Stimulated activated CD4-positive, alpha-beta T cell treated with anti-CD3 and anti-CD28 coated beads, Interleukin-15, amount 100 ng/mL, for 24 hours (primary cell): ENCODE results near the gene PHACTR4.
"Not testable (repeated sequence)": the region's sequence is repeated elsewhere in the genome, so short reads cannot be mapped to it uniquely, and the experiment has no call there.

Experiments used
- DNase-seq: peaks from one replicate; pipeline ENCODE4 v3.0.0-alpha.2; 2020

PHACTR4 gene

GRCh38 chr1:28373450-28373849, 3.9 kb downstream of the PHACTR4 start:
- DNase-seq = not testable (repeated sequence)

GRCh38 chr1:28374297-28374696, 4.8 kb downstream of the PHACTR4 start:
- DNase-seq = no peak

- DNase-seq = not testable (repeated sequence)
Observed at GRCh38 chr1:28375598-28375997, 6.1 kb downstream of the PHACTR4 start.

GRCh38 chr1:28376195-28376594, 6.7 kb downstream of the PHACTR4 start:
- DNase-seq = not testable (repeated sequence)

GRCh38 chr1:28378906-28379305, 9.4 kb downstream of the PHACTR4 start:
- no peak for DNase-seq

- DNase-seq = no peak
Observed at GRCh38 chr1:28380394-28380793, 10.9 kb downstream of the PHACTR4 start.

GRCh38 chr1:28383785-28384184, 14.2 kb downstream of the PHACTR4 start:
- DNase-seq = not testable (repeated sequence)

- DNase-seq = no peak
Observed at GRCh38 chr1:28392027-28392652, 22.6 kb downstream of the PHACTR4 start.

- no peak for DNase-seq
Observed at GRCh38 chr1:28394136-28394535, 24.6 kb downstream of the PHACTR4 start.

- no peak for DNase-seq
Observed at GRCh38 chr1:28395181-28395580, 25.6 kb downstream of the PHACTR4 start.

- DNase-seq = no peak
Observed at GRCh38 chr1:28401760-28402159, 32.2 kb downstream of the PHACTR4 start.

GRCh38 chr1:28409090-28409489, 39.5 kb downstream of the PHACTR4 start:
- DNase-seq = no peak

- DNase-seq = no peak
Observed at GRCh38 chr1:28411656-28412055, 42.1 kb downstream of the PHACTR4 start.

- DNase-seq = no peak
Observed at GRCh38 chr1:28412731-28413130, 43.2 kb downstream of the PHACTR4 start.

- no peak for DNase-seq
Observed at GRCh38 chr1:28416509-28417194, 47.1 kb downstream of the PHACTR4 start.

- DNase-seq = peak; percentile 25
Observed at GRCh38 chr1:28417441-28417922, 47.9 kb downstream of the PHACTR4 start.

- no peak for DNase-seq
Observed at GRCh38 chr1:28417926-28418637, 48.5 kb downstream of the PHACTR4 start.

- no peak for DNase-seq
Observed at GRCh38 chr1:28421744-28422143, 52.2 kb downstream of the PHACTR4 start.

GRCh38 chr1:28426831-28427230, 57.3 kb downstream of the PHACTR4 start:
- no peak for DNase-seq

- no peak for DNase-seq
Observed at GRCh38 chr1:28428012-28428411, 58.5 kb downstream of the PHACTR4 start.

GRCh38 chr1:28428990-28429520, 59.5 kb downstream of the PHACTR4 start:
- DNase-seq = no peak

- DNase-seq = no peak
Observed at GRCh38 chr1:28436211-28436769, 66.8 kb downstream of the PHACTR4 start.

- no peak for DNase-seq
Observed at GRCh38 chr1:28437264-28437923, 67.9 kb downstream of the PHACTR4 start.
